HepG2 (cell line): Measurements from ENCODE around the gene NGLY1. TPM values are rescaled to one million over a fixed set of nuclear protein-coding genes. Genes with fewer than 3 reads are reported as not detected.
A peak's percentile ranks its signal among the peaks of the same experiment; 100 is the strongest.

Experiments
- ARNT ChIP-seq: fragments of 450-650 bp; IDR thresholded peaks from 2 replicates; pipeline ENCODE4 v1.6.1; 2017
- ARNTL ChIP-seq: sonication (generic); formaldehyde crosslinking; IDR thresholded peaks from 2 replicates; pipeline ENCODE4 v1.4.0; 2020; ENCODE audit warnings: mild to moderate bottlenecking, missing genetic modification reagents
- ATF3 ChIP-seq: sonication (generic); formaldehyde crosslinking; IDR thresholded peaks from 2 replicates; pipeline ENCODE4 v1.4.0; 2020; ENCODE audit warnings: missing genetic modification reagents
- BRD4 ChIP-seq: sonication (generic); formaldehyde crosslinking; IDR thresholded peaks from 2 replicates; pipeline ENCODE4 v1.4.0; 2020; ENCODE audit warnings: missing genetic modification reagents
- DBP ChIP-seq: sonication (generic); formaldehyde crosslinking; IDR thresholded peaks from 2 replicates; pipeline ENCODE4 v1.4.0; 2020; ENCODE audit warnings: missing genetic modification reagents; ENCODE audit errors: not compliant biosample characterization
- EHMT2 ChIP-seq: fragments of 200-600 bp; sonication (generic); IDR thresholded peaks from 2 replicates; pipeline ENCODE4 v1.7.0; 2017; ENCODE audit warnings: antibody characterized with exemption, low read depth, low read length, borderline replicate concordance
- ELF4 ChIP-seq: sonication (generic); formaldehyde crosslinking; IDR thresholded peaks from 2 replicates; pipeline ENCODE4 v1.5.0; 2020; ENCODE audit warnings: missing genetic modification reagents, mild to moderate bottlenecking, moderate library complexity, borderline replicate concordance
- KLF13 ChIP-seq: sonication (generic); formaldehyde crosslinking; IDR thresholded peaks from 2 replicates; pipeline ENCODE4 v1.4.0; 2020; ENCODE audit warnings: mild to moderate bottlenecking, missing genetic modification reagents
- KMT2A ChIP-seq: sonication (generic); formaldehyde crosslinking; IDR thresholded peaks from 2 replicates; pipeline ENCODE4 v1.4.0; 2020; ENCODE audit warnings: missing genetic modification reagents
- KMT2B ChIP-seq: IDR thresholded peaks from 2 replicates; pipeline ENCODE4 v1.6.1; 2016; ENCODE audit warnings: missing genetic modification reagents, missing compliant biosample characterization
- PRDM10 ChIP-seq: sonication (generic); formaldehyde crosslinking; IDR thresholded peaks from 2 replicates; pipeline ENCODE4 v1.4.0; 2020; ENCODE audit warnings: low read depth, missing genetic modification reagents
- SRSF9 ChIP-seq: fragments of 200-400 bp; formaldehyde crosslinking; IDR thresholded peaks from 2 replicates; pipeline ENCODE4 v1.6.1; 2018; ENCODE audit warnings: borderline replicate concordance, mild to moderate bottlenecking, low read depth, low read length; ENCODE audit not compliant: insufficient read depth, poor library complexity, severe bottlenecking
- TFDP1 ChIP-seq: IDR thresholded peaks from 2 replicates; pipeline ENCODE4 v1.6.1; 2016; ENCODE audit warnings: missing compliant biosample characterization, missing genetic modification reagents, borderline replicate concordance
- ZBTB3 ChIP-seq: sonication (generic); formaldehyde crosslinking; IDR thresholded peaks from 2 replicates; pipeline ENCODE4 v1.4.0; 2020; ENCODE audit warnings: low read depth, mild to moderate bottlenecking, moderate library complexity, missing genetic modification reagents, borderline replicate concordance
- ZKSCAN1 ChIP-seq: fragments of 150-350 bp; IDR thresholded peaks from 2 replicates; pipeline ENCODE4 v1.6.1; 2014; ENCODE audit warnings: low read length
- ZMYM2 ChIP-seq: sonication (generic); formaldehyde crosslinking; IDR thresholded peaks from 2 replicates; pipeline ENCODE4 v1.8.0; 2022; ENCODE audit warnings: mild to moderate bottlenecking, missing genetic modification reagents
- ZNF138 ChIP-seq: sonication (generic); formaldehyde crosslinking; IDR thresholded peaks from 2 replicates; pipeline ENCODE4 v1.5.0; 2020; ENCODE audit warnings: mild to moderate bottlenecking, low read depth, missing genetic modification reagents
- ZNF292 ChIP-seq: sonication (generic); formaldehyde crosslinking; IDR thresholded peaks from 2 replicates; pipeline ENCODE4 v1.8.1; 2022; ENCODE audit warnings: mild to moderate bottlenecking, low read depth, missing genetic modification reagents, borderline replicate concordance
- ZNF331 ChIP-seq: sonication (generic); formaldehyde crosslinking; IDR thresholded peaks from 2 replicates; pipeline ENCODE4 v1.4.0; 2020; ENCODE audit warnings: missing genetic modification reagents
- ZNF362 ChIP-seq: sonication (generic); formaldehyde crosslinking; IDR thresholded peaks from 2 replicates; pipeline ENCODE4 v1.4.0; 2020; ENCODE audit warnings: missing genetic modification reagents, mild to moderate bottlenecking, borderline replicate concordance
- ZNF562 ChIP-seq: sonication (generic); formaldehyde crosslinking; IDR thresholded peaks from 2 replicates; pipeline ENCODE4 v1.8.0; 2022; ENCODE audit warnings: missing genetic modification reagents, borderline replicate concordance
- ZNF577 ChIP-seq: sonication (generic); formaldehyde crosslinking; IDR thresholded peaks from 2 replicates; pipeline ENCODE4 v1.4.0; 2020; ENCODE audit warnings: mild to moderate bottlenecking, low read depth, missing genetic modification reagents, borderline replicate concordance
- ZNF83 ChIP-seq: sonication (generic); formaldehyde crosslinking; IDR thresholded peaks from 2 replicates; pipeline ENCODE4 v1.4.0; 2020; ENCODE audit warnings: missing genetic modification reagents, mild to moderate bottlenecking, borderline replicate concordance
- polyA plus RNA-seq, 8 experiments: library from polyadenylated mRNA; depleted of rRNA in 3 of 8; stranded (reverse) in 7 of 8; unstranded in 1 of 8; fragments of >200 nt; fragmentation: Illumina TruSeq in 4 of 8; extraction: Trizol in 4 of 8; gene quantifications; 2 replicates each; pipeline versions ENCODE4 v1.2.1 to v1.2.3, GENCODE V29; 2011 to 2016; ENCODE audit warnings: low read depth in 4 of 8, missing spikeins in 1 of 8, mixed read lengths in 1 of 8; ENCODE audit not compliant: insufficient read depth in 1 of 8
- total RNA-seq, 5 experiments: library from RNA; depleted of rRNA; stranded (reverse); fragments of >200 nt; fragmentation: Illumina TruSeq; extraction: Trizol; gene quantifications; 2 replicates each; pipeline ENCODE4 v1.2.3, GENCODE V29; 2016; ENCODE audit warnings: low read depth in 1 of 5

Gene NGLY1
- total and polyA plus RNA-seq, 2 of the 13 experiments (the other 11 are each of a cell fraction or from before 2014, with no cell fraction given), result 28.2 to 44.5 TPM

- TF ChIP-seq SRSF9 (no peak), EHMT2 (no peak), KMT2A (peak; percentile 95), ZBTB3 (CRISPR knock-in tag) (no peak), ZNF138 (0 out of 2 replicates have a peak, but pooled peaks have one; percentile 29), TFDP1 (no peak), ZNF83 (no peak), ATF3 (CRISPR knock-in tag) (0 out of 2 replicates have a peak, but pooled peaks have one; percentile 6), PRDM10 (CRISPR knock-in tag) (no peak), ZNF577 (CRISPR knock-in tag) (no peak), BRD4 (no peak), ARNTL (no peak; the same call in 1 of the 2 replicates), ZMYM2 (no peak), DBP (CRISPR knock-in tag) (no peak), ELF4 (CRISPR knock-in tag) (no peak), ZNF562 (CRISPR knock-in tag) (no peak), ZKSCAN1 (no peak), ARNT (no peak), KMT2B (CRISPR knock-in tag) (peak; percentile 60), ZNF331 (peak; percentile 25; the same call in 1 of the 2 replicates), KLF13 (CRISPR knock-in tag) (no peak), ZNF292 (CRISPR knock-in tag) (0 out of 2 replicates have a peak, but pooled peaks have one; percentile 43), ZNF362 (CRISPR knock-in tag) (no peak)
Observed at GRCh38 chr3:25782938-25783660, at the start of gene NGLY1 (continued).
